Right atrium auricular region (tissue), 2 donors: ENCODE measurements around the gene GIGYF1. TPM values are rescaled to one million over a fixed set of nuclear protein-coding genes. Genes with fewer than 3 reads are reported as not detected.

Source experiments
- DNase-seq: peaks from one replicate; pipeline ENCODE4 v3.0.0-alpha.2; 2019; ENCODE audit warnings: low spot score
- H3K27ac ChIP-seq, 2 donors: fragments of 200-600 bp; sonication (generic); 1 replicate in 1 of 2; 2 replicates in 1 of 2; pipeline ENCODE4 v1.5.1; 2016 to 2019
- H3K27me3 ChIP-seq, 2 donors: fragments of 200-600 bp; sonication (generic); one replicate each; pipeline versions ENCODE4 v1.5.1 to v1.6.0; 2017 to 2019
- H3K36me3 ChIP-seq: fragments of 200-600 bp; sonication (generic); one replicate; pipeline ENCODE4 v1.5.1; 2016
- H3K4me1 ChIP-seq, 2 donors: fragments of 200-600 bp; sonication (generic); one replicate each; pipeline versions ENCODE4 v1.5.1 to v1.6.0; 2017 to 2019
- H3K4me3 ChIP-seq, 2 donors: fragments of 200-600 bp; sonication (generic); 1 replicate in 1 of 2; 2 replicates in 1 of 2; pipeline ENCODE4 v1.5.1; 2017 to 2019; ENCODE audit warnings: mild to moderate bottlenecking in 1 of 2, moderate library complexity in 1 of 2
- H3K9me3 ChIP-seq, 2 donors: fragments of 200-600 bp; sonication (generic); one replicate each; pipeline ENCODE4 v1.5.1; 2019
- total RNA-seq, 2 donors: library from RNA; depleted of rRNA; stranded (reverse); fragments of >200 nt; gene quantifications; one replicate each; pipeline ENCODE4 v1.1.0, GENCODE V29; 2016
- TF ChIP-seq, protein P1 (sequence below), 2 donors: fragments of 200-600 bp; sonication (generic); IDR thresholded peaks; one replicate each; pipeline ENCODE4 v1.5.1; 2019; ENCODE audit warnings: antibody characterized with exemption in 2 of 2

The GIGYF1 gene
- total RNA-seq, 2 donors from 2014 or later = 13.4 to 17.4 TPM

GRCh38 chr7:100686822-100687211, 7.2 kb downstream of the GIGYF1 start:
- Histone ChIP-seq H3K4me1 (peaks cover 0 to 45% of the 10 kb centered on the region in 2 donors), H3K27me3 (no peaks in the 10 kb centered on the region), H3K36me3 (peaks cover 70% of the 10 kb centered on the region), H3K4me3 (no peak overlapping the region), H3K9me3 (no peaks in the 10 kb centered on the region), H3K27ac (no peak overlapping the region)
- DNase-seq = no peak
- TF ChIP-seq, protein P1, sequence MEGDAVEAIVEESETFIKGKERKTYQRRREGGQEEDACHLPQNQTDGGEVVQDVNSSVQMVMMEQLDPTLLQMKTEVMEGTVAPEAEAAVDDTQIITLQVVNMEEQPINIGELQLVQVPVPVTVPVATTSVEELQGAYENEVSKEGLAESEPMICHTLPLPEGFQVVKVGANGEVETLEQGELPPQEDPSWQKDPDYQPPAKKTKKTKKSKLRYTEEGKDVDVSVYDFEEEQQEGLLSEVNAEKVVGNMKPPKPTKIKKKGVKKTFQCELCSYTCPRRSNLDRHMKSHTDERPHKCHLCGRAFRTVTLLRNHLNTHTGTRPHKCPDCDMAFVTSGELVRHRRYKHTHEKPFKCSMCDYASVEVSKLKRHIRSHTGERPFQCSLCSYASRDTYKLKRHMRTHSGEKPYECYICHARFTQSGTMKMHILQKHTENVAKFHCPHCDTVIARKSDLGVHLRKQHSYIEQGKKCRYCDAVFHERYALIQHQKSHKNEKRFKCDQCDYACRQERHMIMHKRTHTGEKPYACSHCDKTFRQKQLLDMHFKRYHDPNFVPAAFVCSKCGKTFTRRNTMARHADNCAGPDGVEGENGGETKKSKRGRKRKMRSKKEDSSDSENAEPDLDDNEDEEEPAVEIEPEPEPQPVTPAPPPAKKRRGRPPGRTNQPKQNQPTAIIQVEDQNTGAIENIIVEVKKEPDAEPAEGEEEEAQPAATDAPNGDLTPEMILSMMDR (IDR thresholded peaks at IDR 0.05) = no peak

GRCh38 chr7:100686201-100686821, 7.7 kb downstream of the GIGYF1 start:
- H3K4me3 ChIP-seq = no peak overlapping the region
- H3K27me3 ChIP-seq = no peaks in the 10 kb centered on the region
- H3K9me3 ChIP-seq = no peaks in the 10 kb centered on the region
- no peak overlapping the region for H3K27ac ChIP-seq
- H3K36me3 ChIP-seq = peaks cover 75% of the 10 kb centered on the region
- H3K4me1 ChIP-seq = peaks cover 0 to 40% of the 10 kb centered on the region in 2 donors
- TF ChIP-seq, protein P1 (IDR thresholded peaks at IDR 0.05) = no peak
- DNase-seq = no peak

DNA sequence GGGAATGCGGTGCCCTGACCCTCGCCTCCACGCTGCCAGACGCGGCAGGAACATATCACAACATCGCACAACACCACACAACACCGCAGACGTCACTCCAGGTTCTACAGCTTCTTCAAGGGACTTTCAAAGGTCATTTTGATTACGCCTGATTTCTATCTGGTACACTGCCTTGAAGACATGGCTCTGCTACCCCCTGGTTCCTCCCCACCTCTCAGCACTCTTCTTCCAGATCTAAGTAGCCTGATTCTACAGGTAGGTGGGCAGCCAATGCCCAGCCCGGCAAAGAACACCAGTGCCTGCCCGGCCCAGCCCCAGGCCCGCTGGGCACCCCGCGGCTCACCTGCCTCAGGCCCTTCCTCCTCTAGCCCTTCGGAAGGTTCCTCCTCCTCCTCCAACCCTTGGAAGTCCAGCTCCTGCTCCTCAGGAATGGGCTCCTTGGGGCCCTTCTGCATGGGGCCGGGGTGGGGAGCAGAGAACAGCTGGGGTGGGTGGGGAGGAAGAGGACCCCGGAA, 8.4 kb downstream of the GIGYF1 start:
- peaks cover 0 to 34% of the 10 kb centered on the region in 2 donors for H3K4me1 ChIP-seq
- DNase-seq = no peak
- H3K27me3 ChIP-seq = no peaks in the 10 kb centered on the region
- peaks cover 81% of the 10 kb centered on the region for H3K36me3 ChIP-seq
- H3K4me3 ChIP-seq = no peak overlapping the region
- TF ChIP-seq, protein P1 (IDR thresholded peaks at IDR 0.05) = no peak
- no peak overlapping the region for H3K27ac ChIP-seq
- no peaks in the 10 kb centered on the region for H3K9me3 ChIP-seq

DNA sequence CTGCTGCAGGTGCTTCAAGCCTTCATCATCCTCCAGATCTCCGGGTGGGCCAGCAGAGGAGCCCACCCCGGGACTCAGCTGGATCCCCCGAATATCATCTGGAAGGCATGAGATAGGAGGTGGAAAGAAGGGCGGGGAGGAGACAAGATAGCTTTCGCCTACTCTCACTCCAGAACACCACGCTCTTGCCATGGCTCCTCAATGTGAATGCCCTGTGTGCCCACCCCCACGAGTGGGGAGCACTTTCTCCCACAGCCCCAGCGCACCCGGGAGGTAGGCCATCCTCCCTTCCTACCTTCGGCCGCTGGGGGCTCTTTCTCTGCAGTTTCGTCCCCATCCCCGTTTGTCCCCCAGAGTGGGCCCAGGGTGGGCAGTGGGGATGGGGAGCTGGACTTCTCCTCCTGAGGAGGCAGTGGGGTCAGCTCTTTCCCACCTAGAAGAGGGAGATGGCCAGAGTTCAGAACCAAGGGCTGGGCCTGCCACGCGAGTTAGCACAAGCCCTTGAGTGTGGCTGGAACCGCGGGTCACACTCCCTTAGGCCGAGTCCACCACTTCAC, 8.9 kb downstream of the GIGYF1 start:
- Histone ChIP-seq H3K4me1 (peaks cover 0 to 29% of the 10 kb centered on the region in 2 donors), H3K9me3 (no peaks in the 10 kb centered on the region), H3K27ac (no peak overlapping the region), H3K4me3 (no peak overlapping the region), H3K36me3 (peaks cover 82% of the 10 kb centered on the region), H3K27me3 (no peaks in the 10 kb centered on the region)
- DNase-seq = no peak
- TF ChIP-seq, protein P1 (IDR thresholded peaks at IDR 0.05) = no peak

DNA sequence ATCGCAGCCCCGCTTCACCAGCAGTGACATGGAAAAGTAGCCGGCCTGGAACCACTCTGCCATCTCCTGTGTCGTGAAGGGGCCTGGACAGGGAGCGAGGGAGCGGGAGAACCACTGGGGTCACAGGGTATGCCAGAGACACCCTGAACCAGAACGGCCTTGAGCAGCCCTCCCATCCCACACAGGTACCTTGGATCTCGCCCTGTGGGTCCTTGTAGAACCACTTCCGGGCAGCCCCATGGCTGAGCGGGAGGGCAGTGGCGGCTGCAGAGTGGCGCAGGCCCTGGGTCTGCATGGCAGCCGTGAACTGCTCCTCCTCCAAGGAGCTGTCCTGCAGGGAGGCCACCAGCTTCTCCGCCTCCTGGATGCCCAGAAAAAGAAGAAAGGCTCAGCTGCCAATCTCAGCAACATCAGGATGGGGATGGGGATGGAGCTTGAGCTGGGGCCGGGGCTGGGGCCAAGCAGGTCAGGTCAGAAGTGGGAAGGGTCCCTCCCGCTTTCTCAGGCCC, 9.5 kb downstream of the GIGYF1 start:
- Histone ChIP-seq H3K4me3 (no peak overlapping the region), H3K27ac (no peak overlapping the region), H3K9me3 (no peaks in the 10 kb centered on the region), H3K36me3 (peaks cover 85% of the 10 kb centered on the region), H3K27me3 (no peaks in the 10 kb centered on the region), H3K4me1 (peaks cover 0 to 27% of the 10 kb centered on the region in 2 donors)
- no peak for DNase-seq
- TF ChIP-seq, protein P1 (IDR thresholded peaks at IDR 0.05) = no peak
